GM21723 (cell line): ENCODE data around the gene OAS1.

Experiments used
- ATAC-seq: cut with Tn5 transposase; IDR thresholded peaks from one replicate; pipeline ENCODE4 v1.9.1; 2021; ENCODE audit warnings: mild to moderate bottlenecking, moderate library complexity; ENCODE audit not compliant: unreplicated experiment

The OAS1 gene

DNA sequence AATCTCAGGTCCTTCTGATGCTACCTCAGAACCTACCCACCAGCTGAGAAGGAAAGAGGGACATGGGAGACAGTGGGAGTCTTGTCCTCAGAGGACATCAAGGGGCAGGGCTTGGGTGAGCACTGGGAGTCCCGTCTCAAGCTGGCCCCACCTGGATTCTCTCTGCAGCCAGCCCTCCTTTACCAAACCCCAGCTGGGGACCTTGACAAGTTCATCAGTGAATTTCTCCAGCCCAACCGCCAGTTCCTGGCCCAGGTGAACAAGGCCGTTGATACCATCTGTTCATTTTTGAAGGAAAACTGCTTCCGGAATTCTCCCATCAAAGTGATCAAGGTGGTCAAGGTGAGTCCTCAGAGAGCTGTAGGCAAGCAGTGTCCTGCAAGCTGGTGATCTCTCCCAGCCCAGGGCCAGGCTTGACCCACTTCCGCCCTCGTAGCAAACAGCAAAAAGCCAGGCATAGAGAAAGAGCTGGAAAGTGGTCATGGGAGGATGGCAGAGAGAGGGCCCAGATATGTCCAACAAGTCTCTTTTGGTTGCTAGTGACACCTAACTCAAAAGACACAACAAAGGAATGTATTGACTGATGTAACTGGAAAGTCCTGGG, 57.4 kb downstream of the OAS1 start:
- ATAC-seq, result no peak

DNA sequence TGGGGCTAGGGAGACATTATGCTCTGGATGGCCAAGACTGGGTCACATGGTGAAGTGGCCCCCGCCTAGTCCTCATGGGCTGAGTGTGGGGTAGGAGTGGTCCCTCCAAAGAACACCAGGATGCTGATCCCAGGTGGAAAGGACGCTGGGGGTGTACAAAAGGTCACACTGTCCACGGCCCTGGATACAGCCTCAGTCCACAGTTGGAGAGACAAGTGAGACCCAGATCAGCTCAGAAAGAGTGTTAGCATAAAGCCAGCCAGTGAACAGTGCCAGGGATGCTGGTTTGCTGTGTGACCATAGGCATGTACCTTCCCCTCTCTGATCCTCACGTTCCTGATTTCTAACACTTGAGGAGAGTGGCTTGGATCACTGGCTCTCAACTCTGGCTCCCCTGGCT, 58.2 kb downstream of the OAS1 start:
- ATAC-seq, result no peak

DNA sequence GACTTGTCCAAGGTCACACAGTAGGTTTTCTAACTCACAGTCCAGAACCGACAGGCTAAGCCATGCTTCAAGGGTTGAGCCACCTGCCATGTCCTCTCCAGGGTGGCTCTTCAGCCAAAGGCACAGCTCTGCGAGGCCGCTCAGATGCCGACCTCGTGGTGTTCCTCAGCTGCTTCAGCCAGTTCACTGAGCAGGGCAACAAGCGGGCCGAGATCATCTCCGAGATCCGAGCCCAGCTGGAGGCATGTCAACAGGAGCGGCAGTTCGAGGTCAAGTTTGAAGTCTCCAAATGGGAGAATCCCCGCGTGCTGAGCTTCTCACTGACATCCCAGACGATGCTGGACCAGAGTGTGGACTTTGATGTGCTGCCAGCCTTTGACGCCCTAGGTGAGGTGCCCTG, 58.9 kb downstream of the OAS1 start:
- ATAC-seq, result no peak

DNA sequence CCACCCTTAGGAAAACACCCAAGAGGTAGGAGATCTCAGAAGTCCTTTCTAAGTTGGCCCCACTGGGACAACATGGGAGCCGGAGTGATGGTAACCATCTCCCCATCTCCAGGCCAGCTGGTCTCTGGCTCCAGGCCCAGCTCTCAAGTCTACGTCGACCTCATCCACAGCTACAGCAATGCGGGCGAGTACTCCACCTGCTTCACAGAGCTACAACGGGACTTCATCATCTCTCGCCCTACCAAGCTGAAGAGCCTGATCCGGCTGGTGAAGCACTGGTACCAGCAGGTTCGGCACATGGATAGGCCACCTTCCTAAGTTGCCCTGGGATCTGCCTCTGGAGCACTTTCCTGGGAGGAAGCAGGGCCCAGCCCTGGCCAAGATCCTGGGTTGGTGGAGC, 60.5 kb downstream of the OAS1 start:
- no peak for ATAC-seq

DNA sequence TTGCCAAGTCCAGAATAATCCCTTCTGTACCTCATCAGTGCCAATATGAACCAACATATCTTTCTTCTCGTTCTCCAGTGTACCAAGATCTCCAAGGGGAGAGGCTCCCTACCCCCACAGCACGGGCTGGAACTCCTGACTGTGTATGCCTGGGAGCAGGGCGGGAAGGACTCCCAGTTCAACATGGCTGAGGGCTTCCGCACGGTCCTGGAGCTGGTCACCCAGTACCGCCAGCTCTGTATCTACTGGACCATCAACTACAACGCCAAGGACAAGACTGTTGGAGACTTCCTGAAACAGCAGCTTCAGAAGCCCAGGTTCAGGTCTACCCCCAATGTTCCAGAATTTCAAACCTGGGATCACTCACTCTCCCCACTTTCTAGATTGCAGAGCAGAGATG, 61.1 kb downstream of the OAS1 start:
- no peak for ATAC-seq
